AG08396 (cell line): Measurements from ENCODE around the gene PIP5K1B.
A peak's percentile ranks its signal among the peaks of the same experiment; 100 is the strongest.
"Not testable (repeated sequence)": the region's sequence is repeated elsewhere in the genome, so short reads cannot be mapped to it uniquely, and the experiment has no call there.

Source experiments
- DNase-seq: peaks from one replicate; pipeline ENCODE4 v3.0.0; 2012; ENCODE audit warnings: low spot score, mixed read lengths

Gene PIP5K1B

GRCh38 chr9:69030851-69031645 is 326.0 kb downstream of the PIP5K1B start:
- no peak for DNase-seq

GRCh38 chr9:69034071-69034470 is 329.0 kb downstream of the PIP5K1B start:
- no peak for DNase-seq

DNA sequence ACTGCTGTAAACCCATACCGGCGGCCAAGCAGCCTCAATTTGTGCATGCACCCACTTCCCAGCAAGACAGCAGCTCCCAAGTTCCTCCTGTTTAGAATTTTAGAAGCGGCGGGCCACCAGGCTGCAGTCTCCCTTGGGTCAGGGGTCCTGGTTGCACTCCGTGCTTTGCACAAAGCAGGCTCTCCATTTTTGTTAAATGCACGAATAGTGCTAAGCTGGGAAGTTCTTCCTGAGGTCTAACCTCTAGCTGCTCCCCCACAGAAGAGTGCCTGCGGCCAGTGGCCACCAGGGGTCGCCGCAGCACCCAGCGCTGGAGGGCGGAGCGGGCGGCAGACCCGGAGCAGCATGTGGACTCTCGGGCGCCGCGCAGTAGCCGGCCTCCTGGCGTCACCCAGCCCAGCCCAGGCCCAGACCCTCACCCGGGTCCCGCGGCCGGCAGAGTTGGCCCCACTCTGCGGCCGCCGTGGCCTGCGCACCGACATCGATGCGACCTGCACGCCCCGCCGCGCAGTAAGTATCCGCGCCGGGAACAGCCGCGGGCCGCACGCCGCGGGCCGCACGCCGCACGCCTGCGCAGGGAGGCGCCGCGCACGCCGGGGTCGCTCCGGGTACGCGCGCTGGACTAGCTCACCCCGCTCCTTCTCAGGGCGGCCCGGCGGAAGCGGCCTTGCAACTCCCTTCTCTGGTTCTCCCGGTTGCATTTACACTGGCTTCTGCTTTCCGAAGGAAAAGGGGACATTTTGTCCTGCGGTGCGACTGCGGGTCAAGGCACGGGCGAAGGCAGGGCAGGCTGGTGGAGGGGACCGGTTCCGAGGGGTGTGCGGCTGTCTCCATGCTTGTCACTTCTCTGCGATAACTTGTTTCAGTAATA is 330.6 kb downstream of the PIP5K1B start, which contains the start of gene FXN:
Gene FXN, plus strand, starts transcription at position 315 of the 871 bp plus-strand sequence. Its CDS starts 31 bp downstream, at position 346.
- DNase-seq = peak; percentile 94

- no peak for DNase-seq
Observed at GRCh38 chr9:69036309-69036708, 331.3 kb downstream of the PIP5K1B start.

DNA sequence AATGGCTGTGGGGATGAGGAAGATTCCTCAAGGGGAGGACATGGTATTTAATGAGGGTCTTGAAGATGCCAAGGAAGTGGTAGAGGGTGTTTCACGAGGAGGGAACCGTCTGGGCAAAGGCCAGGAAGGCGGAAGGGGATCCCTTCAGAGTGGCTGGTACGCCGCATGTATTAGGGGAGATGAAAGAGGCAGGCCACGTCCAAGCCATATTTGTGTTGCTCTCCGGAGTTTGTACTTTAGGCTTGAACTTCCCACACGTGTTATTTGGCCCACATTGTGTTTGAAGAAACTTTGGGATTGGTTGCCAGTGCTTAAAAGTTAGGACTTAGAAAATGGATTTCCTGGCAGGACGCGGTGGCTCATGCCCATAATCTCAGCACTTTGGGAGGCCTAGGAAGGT is 331.8 kb downstream of the PIP5K1B start:
- no peak for DNase-seq

- no peak for DNase-seq
Observed at GRCh38 chr9:69040646-69041045, 335.6 kb downstream of the PIP5K1B start.

DNA sequence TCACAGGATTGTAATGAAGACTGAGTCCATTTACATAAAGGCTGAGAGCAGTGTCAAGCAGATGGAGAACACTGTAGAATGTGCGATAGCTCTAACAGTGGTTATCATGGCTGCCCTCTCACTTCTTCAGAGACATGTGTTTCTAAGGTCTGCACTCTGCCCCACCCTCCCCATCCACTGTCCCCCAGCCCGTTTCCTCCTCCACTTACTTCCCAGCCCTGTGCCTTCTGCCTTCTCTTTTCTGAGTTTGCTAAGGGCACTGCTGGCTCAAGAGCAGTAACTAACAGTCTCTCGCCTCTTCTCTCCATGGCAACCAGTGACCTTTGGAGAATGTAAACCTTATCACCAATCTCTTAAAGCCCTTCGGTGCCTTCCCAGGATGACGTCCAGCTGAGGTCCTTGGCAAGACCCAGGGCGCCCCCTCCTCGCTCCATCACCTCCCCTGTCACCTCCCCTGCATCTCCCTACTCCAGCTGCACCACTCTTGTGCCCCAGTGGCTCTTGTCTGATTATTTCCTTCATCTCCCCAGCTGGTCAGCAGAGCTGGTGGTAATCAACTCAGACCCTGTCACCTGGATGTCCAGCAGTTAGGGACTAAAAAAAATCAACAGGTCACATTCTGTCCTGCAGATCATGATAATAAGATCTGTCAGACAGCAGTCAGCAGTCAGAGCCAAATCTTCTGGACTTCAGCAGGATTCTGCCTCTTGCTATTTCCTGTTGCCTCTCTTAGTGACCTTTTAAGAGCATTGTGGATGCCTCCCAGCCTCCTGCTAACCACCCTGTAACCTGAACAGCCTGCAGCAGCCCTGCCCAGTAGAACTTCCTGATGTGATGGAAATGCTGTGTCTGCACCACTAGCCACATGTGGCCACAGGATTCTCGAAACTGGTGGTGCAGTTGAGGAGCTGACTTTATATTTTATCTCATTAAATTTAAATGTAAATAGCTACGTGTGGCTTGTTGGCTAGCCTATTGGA is 339.5 kb downstream of the PIP5K1B start:
- DNase-seq = no peak

- DNase-seq = no peak
Observed at GRCh38 chr9:69045821-69046220, 340.8 kb downstream of the PIP5K1B start.

DNA sequence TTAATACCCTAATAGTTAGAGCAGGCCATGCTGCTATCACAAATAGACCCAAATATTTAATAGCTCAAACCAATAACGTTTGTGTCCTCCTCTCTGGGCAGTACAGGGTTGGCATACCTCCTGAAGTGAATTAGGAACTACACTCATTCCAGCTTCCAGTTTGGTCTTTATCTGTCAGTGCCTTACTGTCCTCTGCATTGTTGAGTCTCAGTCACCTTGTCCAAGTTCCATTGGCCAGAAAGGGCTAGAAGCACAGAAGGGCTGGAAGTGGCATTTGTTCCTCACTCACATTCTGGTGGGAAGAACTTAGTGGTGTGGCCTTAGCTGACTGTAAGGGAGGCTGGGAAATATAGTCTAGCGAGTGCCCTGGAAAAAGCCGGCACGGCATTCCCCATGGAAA is 341.7 kb downstream of the PIP5K1B start:
- no peak for DNase-seq

GRCh38 chr9:69047371-69047770 is 342.3 kb downstream of the PIP5K1B start:
- DNase-seq = no peak

DNA sequence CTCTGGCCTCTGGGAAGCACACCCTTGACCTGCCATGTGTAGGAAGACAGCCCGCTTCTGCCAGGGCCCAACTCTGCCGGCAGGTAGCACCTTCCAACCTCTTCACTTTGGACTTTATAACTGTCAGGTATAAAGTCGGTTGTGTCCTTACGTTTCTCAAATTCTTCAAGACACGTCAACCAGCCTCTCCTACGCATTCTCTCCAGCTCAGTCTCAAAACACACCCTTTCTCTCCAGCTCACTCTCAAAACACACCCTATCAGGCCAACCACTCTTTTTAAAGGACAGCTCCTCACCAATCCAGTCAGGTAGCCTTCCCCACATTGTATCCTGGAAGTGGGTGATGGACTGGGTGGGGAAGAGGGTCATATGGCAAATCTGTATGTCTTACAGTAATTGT is 344.1 kb downstream of the PIP5K1B start:
- no peak for DNase-seq

- DNase-seq = not testable (repeated sequence)
Observed at GRCh38 chr9:69050936-69051335, 345.9 kb downstream of the PIP5K1B start.

GRCh38 chr9:69054989-69055388 is 349.9 kb downstream of the PIP5K1B start:
- DNase-seq = no peak

DNA sequence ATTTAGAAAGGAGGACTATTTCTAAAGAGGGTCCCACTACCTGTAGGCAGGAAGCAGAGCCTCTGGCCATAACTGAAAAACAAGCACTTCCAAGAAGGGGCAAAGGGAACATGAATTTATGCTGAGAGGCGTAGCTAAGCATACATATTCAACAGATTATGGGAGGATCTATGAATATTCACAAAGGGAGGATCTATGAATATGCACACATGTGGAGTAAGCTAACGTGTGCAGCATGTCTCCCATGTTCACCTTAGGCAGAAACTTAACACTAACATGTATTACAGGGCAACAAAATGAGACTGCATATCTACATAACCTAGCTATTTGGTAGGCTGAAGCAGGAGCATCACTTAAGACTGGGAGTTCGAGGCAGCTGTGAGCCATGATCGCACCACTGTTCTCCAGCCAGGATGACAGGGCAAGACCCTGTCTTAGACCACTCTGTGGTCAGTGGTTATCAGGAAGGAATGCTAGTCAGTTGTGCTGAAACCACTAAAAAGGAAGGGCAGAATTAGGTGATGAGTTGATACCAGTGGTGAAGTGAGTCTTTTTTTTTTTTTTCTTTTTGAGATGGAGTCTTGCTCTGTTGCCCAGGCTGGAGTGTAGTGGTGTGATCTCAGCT is 351.3 kb downstream of the PIP5K1B start:
- no peak for DNase-seq

DNA sequence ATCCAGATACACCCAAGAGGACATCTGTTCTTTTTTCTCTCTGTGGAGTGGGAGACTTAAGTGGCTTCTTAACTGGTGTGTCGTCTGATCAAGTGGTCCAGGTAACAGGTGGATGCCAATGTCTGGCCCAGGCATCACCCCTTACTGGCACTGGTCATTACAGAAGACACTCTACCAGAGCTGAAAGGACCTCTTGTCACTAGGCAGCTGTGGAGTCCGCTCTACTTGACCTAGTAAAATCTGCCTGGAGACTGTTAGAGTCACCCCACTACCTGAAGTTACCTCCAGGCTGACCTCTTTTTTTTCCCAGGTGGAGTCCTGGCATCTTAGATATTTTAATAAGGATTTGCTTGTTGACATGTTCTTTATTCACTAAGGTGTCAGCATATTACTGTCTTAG is 353.1 kb downstream of the PIP5K1B start:
- DNase-seq = no peak
